Common myeloid progenitor, CD34-positive (primary cell): ENCODE results near the gene MTREX.

Experiments
- CTCF ChIA-PET: fragments of 350-600 bp; sonication (Branson Sonifier 250); formaldehyde crosslinking; loops from one replicate; lab custom pipeline; 2021; ENCODE audit warnings: antibody characterized with exemption; lab: Charles Lee
- POLR2A ChIA-PET: fragments of 350-600 bp; sonication (Branson Sonifier 250); formaldehyde crosslinking; loops from one replicate; lab custom pipeline; 2021; ENCODE audit warnings: antibody characterized with exemption; lab: Charles Lee
- DNase-seq, 3 donors: peaks; one replicate each; pipeline versions ENCODE4 v3.0.0 to v3.0.0-alpha.2; 2013
- H3K27ac ChIP-seq, 2 experiments: 1 replicate in 1 of 2; 2 replicates in 1 of 2; pipeline ENCODE4 v1.7.0; 2013; ENCODE audit warnings: inconsistent platforms in 2 of 2, low read length in 2 of 2, mild to moderate bottlenecking in 2 of 2, low read depth in 1 of 2, moderate library complexity in 1 of 2; ENCODE audit not compliant: severe bottlenecking in 2 of 2, insufficient read depth in 1 of 2, poor library complexity in 1 of 2
- H3K27me3 ChIP-seq, 5 experiments: replicated peaks in 2 of 5; 1 replicate in 3 of 5; 2 replicates in 2 of 5; pipeline versions ENCODE4 v1.6.1 to v1.7.0; 2013; ENCODE audit warnings: low read length in 4 of 5, mild to moderate bottlenecking in 2 of 5, moderate library complexity in 2 of 5, inconsistent platforms in 1 of 5; ENCODE audit not compliant: insufficient read depth in 5 of 5, control insufficient read depth in 4 of 5
- H3K36me3 ChIP-seq, 4 experiments: 1 replicate in 2 of 4; 2 replicates in 2 of 4; pipeline versions ENCODE4 v1.6.1 to v1.7.0; 2013; ENCODE audit warnings: low read length in 3 of 4, control low read depth in 1 of 4, mild to moderate bottlenecking in 1 of 4; ENCODE audit not compliant: control insufficient read depth in 4 of 4, insufficient read depth in 4 of 4
- H3K4me1 ChIP-seq, 4 experiments: 1 replicate in 3 of 4; 2 replicates in 1 of 4; pipeline versions ENCODE4 v1.6.1 to v1.7.1; 2013; ENCODE audit warnings: low read length in 3 of 4, mild to moderate bottlenecking in 3 of 4, control low read depth in 1 of 4, inconsistent platforms in 1 of 4, moderate library complexity in 1 of 4; ENCODE audit not compliant: control insufficient read depth in 4 of 4, insufficient read depth in 4 of 4; ENCODE audit errors: control extremely low read depth in 1 of 4
- H3K4me3 ChIP-seq, 7 experiments: 1 replicate in 4 of 7; 2 replicates in 3 of 7; pipeline versions ENCODE4 v1.5.1 to v1.7.0; 2013; ENCODE audit warnings: mild to moderate bottlenecking in 7 of 7, low read length in 6 of 7, moderate library complexity in 6 of 7, inconsistent platforms in 2 of 7, low read depth in 2 of 7, control low read depth in 1 of 7; ENCODE audit not compliant: insufficient read depth in 4 of 7, control insufficient read depth in 1 of 7; ENCODE audit errors: extremely low read depth in 1 of 7
- H3K9me3 ChIP-seq, 5 experiments: 1 replicate in 4 of 5; 2 replicates in 1 of 5; pipeline versions ENCODE4 v1.6.1 to v1.7.1; 2013; ENCODE audit warnings: low read length in 4 of 5, mild to moderate bottlenecking in 2 of 5, inconsistent platforms in 1 of 5, low read depth in 1 of 5, moderate library complexity in 1 of 5; ENCODE audit not compliant: control insufficient read depth in 4 of 5, insufficient read depth in 2 of 5; ENCODE audit errors: control extremely low read depth in 1 of 5
- WGBS: methylation state at CpG from one replicate; pipeline ENCODE4 v1.1.5; 2013; ENCODE audit not compliant: insufficient coverage; 5-methylcytosine and 5-hydroxymethylcytosine counted together

Gene MTREX

DNA sequence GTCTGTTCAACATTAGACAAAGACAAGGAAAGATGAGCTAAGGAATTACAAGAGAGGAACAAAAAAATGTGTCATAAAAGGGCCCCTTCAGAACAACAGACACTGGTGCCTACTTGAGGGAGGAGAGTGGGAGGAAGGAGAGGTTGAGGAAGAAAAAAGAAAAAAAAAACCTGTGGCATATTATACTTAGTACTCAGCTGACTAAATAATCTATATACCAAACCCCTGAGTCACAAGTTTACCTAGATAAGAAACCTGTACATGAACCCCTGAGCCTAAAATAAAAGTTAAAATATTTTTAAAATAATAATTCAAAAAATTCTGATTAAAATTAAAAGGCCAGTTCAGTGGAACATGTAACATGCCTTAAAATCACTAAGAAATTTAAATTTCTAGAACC, 107.3 kb downstream of the MTREX start:
- H3K4me3 ChIP-seq = no peak overlapping the region
- POLR2A ChIA-PET = no interaction called here
- no peaks in the 10 kb centered on the region for H3K9me3 ChIP-seq
- CTCF ChIA-PET = interaction anchor here (1.2 kb wide), 1 partner anchor 274 kb away, joined by 3 read pairs; no protein-coding TSS in a partner anchor
- no peaks in the 10 kb centered on the region for H3K27me3 ChIP-seq
- no peak overlapping the region for H3K27ac ChIP-seq
- peaks cover 0 to 12% (median 2%) of the 10 kb centered on the region in 4 experiments for H3K4me1 ChIP-seq
- H3K36me3 ChIP-seq = peaks cover 0 to 27% (median 19%) of the 10 kb centered on the region in 4 experiments
- no peak for DNase-seq

DNA sequence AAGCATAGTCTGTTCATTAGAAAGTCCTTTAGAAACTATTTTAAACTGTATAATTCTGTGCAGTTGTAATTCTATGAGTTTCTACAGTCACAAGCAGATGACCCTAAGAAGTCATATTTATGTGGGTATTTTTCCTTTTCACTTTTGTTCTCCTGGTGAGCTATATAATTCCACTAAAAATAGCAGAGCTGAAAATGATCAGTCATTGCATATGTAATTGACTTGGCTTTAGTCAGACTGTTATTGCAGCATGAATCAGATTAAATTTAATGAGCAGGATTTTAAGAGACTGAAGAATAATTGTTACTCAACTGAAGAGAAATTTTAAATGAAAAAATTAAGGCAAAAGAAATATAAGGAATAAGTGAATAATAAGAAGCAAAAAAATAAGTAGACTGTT, 108.5 kb downstream of the MTREX start:
- Histone ChIP-seq H3K4me1 (peaks cover 0 to 6% (median 2%) of the 10 kb centered on the region in 4 experiments), H3K36me3 (peaks cover 3 to 35% (median 21%) of the 10 kb centered on the region in 4 experiments), H3K4me3 (no peak overlapping the region), H3K9me3 (no peaks in the 10 kb centered on the region), H3K27me3 (no peaks in the 10 kb centered on the region), H3K27ac (no peak overlapping the region)
- DNase-seq = no peak
- CTCF ChIA-PET = no interaction called here
- POLR2A ChIA-PET = no interaction called here

DNA sequence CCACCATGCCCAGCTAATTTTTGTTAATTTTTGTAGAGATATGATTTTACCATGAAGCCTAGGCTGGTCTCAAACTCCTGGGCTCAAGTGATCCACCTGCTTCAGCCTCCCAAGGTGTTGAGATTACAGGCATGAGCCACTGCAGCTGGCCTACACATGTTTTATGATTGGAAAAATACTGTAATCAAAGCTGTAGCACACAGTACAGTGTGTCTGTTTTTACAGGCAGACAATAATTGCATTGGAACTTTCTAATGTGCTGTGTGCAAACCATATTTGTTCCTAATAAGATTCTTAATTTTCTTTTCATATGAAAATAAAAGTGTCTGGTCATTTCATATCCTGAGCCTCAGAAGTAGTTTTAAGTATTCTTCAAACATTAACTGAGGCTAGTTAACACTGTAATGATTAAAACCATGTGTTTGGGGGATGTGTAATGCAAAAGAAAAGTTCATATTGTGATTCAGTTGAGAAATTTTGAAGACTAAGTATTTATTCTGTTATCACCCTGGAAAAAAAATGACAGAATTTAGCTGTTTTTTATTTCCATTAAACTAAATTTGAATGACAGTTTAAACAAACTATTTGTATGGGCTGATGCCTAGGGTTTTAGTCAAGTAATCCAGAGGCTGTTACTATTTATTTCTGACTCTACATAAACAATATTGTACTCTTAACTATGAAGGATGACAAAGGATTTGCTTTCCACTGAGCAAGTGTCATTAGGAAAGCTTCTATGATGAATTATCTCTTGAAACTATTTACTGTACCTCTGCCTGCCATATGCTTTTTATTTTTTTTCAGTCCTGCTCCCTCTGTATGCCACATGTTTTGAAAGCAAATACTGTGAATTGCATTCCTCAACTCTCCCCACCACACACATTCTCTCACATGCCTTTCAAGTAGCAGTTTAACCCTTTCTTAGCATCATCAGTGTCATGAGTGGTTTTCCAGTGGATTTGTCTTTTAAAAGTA, 111.5 kb downstream of the MTREX start:
- POLR2A ChIA-PET = no interaction called here
- Histone ChIP-seq H3K36me3 (peaks cover 16 to 51% (median 34%) of the 10 kb centered on the region in 4 experiments), H3K4me3 (no peak overlapping the region), H3K4me1 (no peaks in the 10 kb centered on the region), H3K27me3 (no peaks in the 10 kb centered on the region), H3K27ac (no peak overlapping the region), H3K9me3 (no peaks in the 10 kb centered on the region)
- CTCF ChIA-PET = no interaction called here
- DNase-seq = no peak

DNA sequence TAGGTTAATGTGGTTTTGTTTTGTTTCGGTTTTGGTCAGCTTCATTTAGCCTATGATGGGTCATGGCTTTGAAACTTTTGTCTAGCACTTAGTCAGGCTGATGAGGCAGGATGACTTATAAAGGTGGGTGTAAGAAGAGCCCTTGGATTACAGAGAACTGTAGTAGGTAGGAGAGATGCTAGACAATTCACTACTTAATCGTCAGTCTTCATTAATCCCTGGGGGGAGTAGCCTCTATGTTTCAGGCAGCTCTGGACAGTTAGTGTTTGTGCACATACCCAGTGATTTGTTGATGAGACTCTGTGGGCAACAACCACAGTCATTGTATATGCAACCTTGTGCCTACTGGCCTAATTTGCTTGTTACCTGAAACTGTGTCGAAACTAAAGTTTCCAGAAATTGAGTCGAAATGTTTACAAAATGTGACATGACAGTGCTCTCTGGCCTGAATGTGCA, 113.3 kb downstream of the MTREX start:
- Histone ChIP-seq H3K9me3 (no peaks in the 10 kb centered on the region), H3K36me3 (peaks cover 16 to 61% (median 42%) of the 10 kb centered on the region in 4 experiments), H3K27me3 (no peaks in the 10 kb centered on the region), H3K4me1 (no peaks in the 10 kb centered on the region), H3K27ac (no peak overlapping the region), H3K4me3 (no peak overlapping the region)
- POLR2A ChIA-PET = no interaction called here
- DNase-seq = no peak
- WGBS = 100% methylated on average over 2 of the region's 4 CpGs
- CTCF ChIA-PET = no interaction called here

DNA sequence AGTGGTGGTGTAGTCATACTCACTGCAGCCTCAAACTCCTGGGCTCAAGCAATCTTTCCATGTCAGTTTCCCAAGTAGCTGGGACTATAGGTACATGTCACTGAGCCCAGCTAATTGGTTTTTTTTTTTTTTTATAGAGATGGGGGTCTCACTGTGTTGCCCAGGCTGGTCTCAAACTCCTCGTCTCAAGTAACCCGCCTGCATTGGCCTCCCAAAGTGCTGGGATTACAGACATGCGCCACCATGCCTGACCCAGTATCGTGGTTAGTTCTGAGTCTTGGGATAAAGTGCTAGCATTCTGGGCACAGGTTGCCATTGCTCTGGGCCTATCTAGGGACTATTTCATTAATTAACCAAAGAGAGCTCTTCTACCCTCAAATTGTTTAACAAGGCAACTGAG, 118.7 kb downstream of the MTREX start:
- no peak overlapping the region for H3K4me3 ChIP-seq
- CTCF ChIA-PET = interaction anchor here (1.1 to 2.5 kb wide), 2 partner anchors 12 to 266 kb away, joined by 3 to 5 read pairs; no protein-coding TSS in a partner anchor
- peaks cover 25 to 79% (median 59%) of the 10 kb centered on the region in 4 experiments for H3K36me3 ChIP-seq
- no peaks in the 10 kb centered on the region for H3K4me1 ChIP-seq
- POLR2A ChIA-PET = no interaction called here
- no peak for DNase-seq
- peaks cover 0 to 23% (median 8%) of the 10 kb centered on the region in 5 experiments for H3K9me3 ChIP-seq
- no peak overlapping the region for H3K27ac ChIP-seq
- H3K27me3 ChIP-seq = no peaks in the 10 kb centered on the region
- WGBS = 97% methylated on average over 4 of the region's 4 CpGs

DNA sequence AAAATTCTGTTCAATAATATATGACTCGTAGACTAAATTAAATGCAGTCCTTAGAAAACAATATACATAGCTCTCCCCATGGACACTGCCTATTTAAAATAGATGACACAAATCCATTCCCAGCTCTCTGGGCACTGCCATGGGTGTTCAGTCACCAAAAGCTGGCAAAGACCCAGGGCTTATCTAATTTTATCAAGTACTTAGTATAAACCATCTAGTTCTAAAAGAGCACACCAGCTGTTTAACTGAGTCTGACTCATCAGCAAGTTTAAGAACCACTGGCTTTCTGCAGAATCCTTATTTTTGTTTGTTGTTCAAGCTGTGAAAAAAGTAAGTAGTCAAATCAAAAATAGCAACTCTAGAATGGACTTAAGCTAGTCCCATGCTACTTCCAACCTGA, 119.4 kb downstream of the MTREX start:
- Histone ChIP-seq H3K9me3 (peaks cover 0 to 27% (median 12%) of the 10 kb centered on the region in 5 experiments), H3K27ac (no peak overlapping the region), H3K27me3 (no peaks in the 10 kb centered on the region), H3K4me3 (no peak overlapping the region), H3K4me1 (no peaks in the 10 kb centered on the region), H3K36me3 (peaks cover 24 to 75% (median 58%) of the 10 kb centered on the region in 4 experiments)
- DNase-seq = no peak
- POLR2A ChIA-PET = no interaction called here
- CTCF ChIA-PET = no interaction called here
- WGBS = 100% methylated on average over 1 of the region's 1 CpG

DNA sequence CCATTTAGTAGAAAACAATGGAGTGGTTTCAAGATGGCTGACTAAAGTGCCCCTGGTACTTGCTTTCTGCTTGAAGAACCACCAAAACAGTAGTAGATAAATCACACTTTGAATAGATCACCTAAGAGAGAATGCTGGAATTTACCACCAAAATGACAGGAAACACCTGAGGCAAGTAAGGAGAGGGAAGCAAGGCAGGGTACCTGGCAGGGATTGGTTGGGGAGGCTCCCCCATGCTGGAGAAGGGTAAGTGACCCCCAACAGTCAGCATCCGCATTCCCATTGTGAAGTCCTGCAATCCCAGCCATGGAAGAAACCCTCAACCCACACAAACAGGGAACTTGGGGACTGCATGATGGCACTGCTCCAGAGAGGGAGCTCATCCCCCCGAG, 121.4 kb downstream of the MTREX start:
- Histone ChIP-seq H3K27me3 (no peaks in the 10 kb centered on the region), H3K4me3 (no peak overlapping the region), H3K9me3 (peaks cover 0 to 37% (median 12%) of the 10 kb centered on the region in 5 experiments), H3K27ac (no peak overlapping the region), H3K4me1 (no peaks in the 10 kb centered on the region), H3K36me3 (peaks cover 11 to 56% (median 44%) of the 10 kb centered on the region in 4 experiments)
- ChIA-PET POLR2A (no interaction called here), CTCF (interaction anchor here (1.3 kb wide), 1 partner anchor 16 kb away, joined by 3 read pairs; no protein-coding TSS in a partner anchor)
- WGBS = 100% methylated on average over 1 of the region's 2 CpGs
- DNase-seq = no peak
